Heart left ventricle (tissue), 16 donors: Measurements from ENCODE around the gene ADAM22. TPM values are rescaled to one million over a fixed set of nuclear protein-coding genes. Genes with fewer than 3 reads are reported as not detected.

Experiments
- ATAC-seq, 4 donors: fragments of 200-7000 bp; cut with Tn5 transposase; one replicate each; pipeline ENCODE4 v1.9.1; 2020 to 2022; ENCODE audit warnings: moderate library complexity in 4 of 4, mild to moderate bottlenecking in 3 of 4, moderate number of reproducible peaks in 1 of 4
- DNase-seq, 5 donors: peaks; one replicate each; pipeline ENCODE4 v3.0.0-alpha.2; 2020
- H3K27ac ChIP-seq, 12 donors: fragments of 200-600 bp; sonication (generic) in 4 of 12; one replicate each; pipeline versions ENCODE4 v1.5.0 to v1.8.0; 2016 to 2022; ENCODE audit warnings: mild to moderate bottlenecking in 2 of 12
- H3K27me3 ChIP-seq, 9 donors: fragments of 200-600 bp; sonication (generic) in 2 of 9; one replicate each; pipeline versions ENCODE4 v1.5.1 to v1.8.0; 2016 to 2022; ENCODE audit warnings: mild to moderate bottlenecking in 3 of 9
- H3K36me3 ChIP-seq, 9 donors: fragments of 200-600 bp; sonication (generic) in 2 of 9; one replicate each; pipeline versions ENCODE4 v1.5.0 to v1.8.0; 2018 to 2022; ENCODE audit warnings: mild to moderate bottlenecking in 2 of 9
- H3K4me1 ChIP-seq, 12 donors: fragments of 200-600 bp; sonication (generic) in 4 of 12; one replicate each; pipeline versions ENCODE4 v1.5.0 to v1.8.0; 2016 to 2022; ENCODE audit warnings: mild to moderate bottlenecking in 3 of 12
- H3K4me3 ChIP-seq, 12 donors: fragments of 200-600 bp; sonication (generic) in 4 of 12; one replicate each; pipeline versions ENCODE4 v1.5.0 to v1.8.0; 2017 to 2022; ENCODE audit warnings: mild to moderate bottlenecking in 9 of 12, moderate library complexity in 4 of 12
- H3K9me3 ChIP-seq, 12 donors: fragments of 200-600 bp; sonication (generic) in 4 of 12; one replicate each; pipeline versions ENCODE4 v1.5.0 to v1.8.0; 2016 to 2022; ENCODE audit warnings: mild to moderate bottlenecking in 1 of 12
- CTCF ChIP-seq, 12 donors: fragments of 200-600 bp; sonication (generic) in 4 of 12; IDR thresholded peaks; one replicate each; pipeline versions ENCODE4 v1.5.0 to v1.8.0; 2018 to 2022; ENCODE audit warnings: antibody characterized with exemption in 12 of 12, mild to moderate bottlenecking in 5 of 12
- POLR2A ChIP-seq, 2 donors: fragments of 450-650 bp; IDR thresholded peaks; one replicate each; pipeline ENCODE4 v1.6.1; 2017; ENCODE audit warnings: antibody characterized with exemption in 2 of 2, mild to moderate bottlenecking in 2 of 2, moderate library complexity in 2 of 2
- WGBS, 4 donors: extraction: QIAGEN DNeasy Blood & Tissue Kit in 2 of 4; methylation state at CpG; one replicate each; pipeline versions ENCODE4 v1.1.5 to v1.1.7; 2013 to 2018; 5-methylcytosine and 5-hydroxymethylcytosine counted together
- intact Hi-C, 10 donors: fragments of 100-400 bp; cut with DNase I; formaldehyde crosslinking; loops; one replicate each; pipeline versions ENCODE4 v1.11.1 to v1.14.2; 2022
- long read RNA-seq, 3 donors: library from polyadenylated mRNA; unstranded; transcript quantifications; one replicate each; pipeline ENCODE4 v2.0.0, GENCODE V29; 2020 to 2021
- polyA plus RNA-seq, 2 donors: library from polyadenylated mRNA; stranded (reverse); fragments of 200-250 nt; gene quantifications; one replicate each; pipeline ENCODE4 v1.2.3, GENCODE V29; 2013
- total RNA-seq, 9 donors: library from RNA; depleted of rRNA in 2 of 9; stranded (reverse); fragments of >200 nt in 2 of 9; fragmentation: NEBNext Ultra II Directional in 3 of 9; extraction: Animal tissue kit (Norgen Biotek cat#: 25700) in 3 of 9; gene quantifications; one replicate each; pipeline versions ENCODE4 v1.1.0 to v1.2.4, GENCODE V29; 2016 to 2023
- donor health status: ischemic (EF 13 %, LVEDD 7.1; RV severe dilation, severe dysfunction).
- donor health status: healthy with polysubstance abuse.
- donor health status: DM: no; HTN: yes; CAD: no.
- donor health status: DM: no; HTN: no; CAD: no.
- donor health status: ischemic (EF 25% LVEDD 6.9; RV normal size, moderate dysfunction).
- donor health status: ischemic (EF 25% LVEDD 5.7; RV mildly dilated, moderate dysfunction).
- donor health status: healthy.
- donor health status: DM: yes; HTN: yes; CAD: no.
- donor health status: ischemic (EF 35%, LVEDD 5.7; RV mildly dilated, moderate dysfunction).
- donor health status: nonischemic (EF 11% LVEDD 7.7; RV severe dilation, severe dysfunction).
- donor health status: DM: yes; HTN: yes; CAD: no.
- donor health status: PGD.
- donor health status: ischemic (EF 29% LVEDD 5.4; RV normal size, mild dysfunction).
- donor health status: nonischemic (EF 23%, LVEDD 6.1; RV moderate dilation, normal function).

ADAM22 gene
- 1 to 10 TPM in 6 of 9 donors, under 1 TPM in 3; 0.75 to 3.4 (median 1.5) TPM for total RNA-seq
- polyA plus RNA-seq: under 1 TPM; 0.27 to 0.73 TPM
- long read RNA-seq, donor 1, partial matches to known transcripts: 0 of 1 reads
- long read RNA-seq, donor 1, other reads (novel, unspliced or antisense): 1 of 1 reads
- long read RNA-seq, donor 2: 0 reads
- long read RNA-seq, donor 3: 0 reads

DNA sequence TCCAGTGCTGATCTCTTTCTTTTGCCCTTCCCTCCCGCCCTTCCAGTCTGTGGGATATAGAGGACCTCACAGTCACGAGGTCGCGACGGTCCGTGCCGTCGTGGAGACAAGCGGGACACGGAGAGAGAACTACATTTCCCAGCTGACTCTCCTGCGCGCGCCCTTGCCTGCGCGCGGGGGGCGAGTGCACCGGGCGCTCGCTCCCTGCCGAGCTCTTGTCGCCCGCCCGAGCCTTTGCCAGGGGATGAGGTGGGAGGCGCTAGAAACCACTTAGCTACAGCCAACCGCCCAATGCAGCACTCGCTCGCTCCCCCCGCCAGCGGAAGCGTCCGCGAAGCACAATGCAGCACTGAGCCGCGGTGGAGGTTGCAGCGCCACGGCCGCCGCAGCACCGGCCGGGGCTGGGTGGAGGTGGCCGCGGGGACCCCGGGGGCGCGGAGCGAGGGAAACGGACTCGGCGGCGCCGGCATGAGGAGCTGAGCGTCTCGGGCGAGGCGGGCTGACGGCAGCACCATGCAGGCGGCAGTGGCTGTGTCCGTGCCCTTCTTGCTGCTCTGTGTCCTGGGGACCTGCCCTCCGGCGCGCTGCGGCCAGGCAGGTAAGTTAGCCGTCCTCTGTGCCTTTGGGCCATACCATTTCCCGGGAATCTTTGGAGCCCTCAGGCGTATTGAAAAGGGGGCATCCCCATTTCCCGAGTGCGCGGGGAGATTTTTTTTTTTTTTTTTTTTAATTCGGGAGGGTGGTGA, at the start of gene ADAM22:
TSS of gene ADAM22 (plus strand) at position 299 of the 746 bp plus-strand sequence. CDS start at position 514, 215 bp downstream.
- intact Hi-C loops: loop anchor here in 3 of 10 donors (10.0 kb wide), 3 partner anchors 61 to 181 kb away; no protein-coding TSS in a partner anchor
- Histone ChIP-seq H3K9me3 (no peaks in the 10 kb centered on the region), H3K36me3 (peaks cover 0 to 2% (median 0%) of the 10 kb centered on the region in 9 donors), H3K27me3 (no peaks in the 10 kb centered on the region), H3K27ac (peak within 1 kb of the TSS in 6 of 12 donors; percentile 28 to 79 (median 55)), H3K4me3 (peak within 1 kb of the TSS; percentile 58 to 93 (median 79)), H3K4me1 (peaks cover 0 to 14% (median 6%) of the 10 kb centered on the region in 12 donors)
- peak in 4 of 12 donors; percentile 9 to 42 (median 18) for TF ChIP-seq CTCF (IDR thresholded peaks at IDR 0.05)
- TF ChIP-seq POLR2A (IDR thresholded peaks at IDR 0.05): no peak
- DNase-seq (peak; percentile 88 to 91 (median 89)), ATAC-seq (peak; percentile 96 to 100 (median 100))
- 0 to 1% (median 0%) methylated on average over 14 to 70 of the region's 70 CpGs for WGBS, 4 donors

DNA sequence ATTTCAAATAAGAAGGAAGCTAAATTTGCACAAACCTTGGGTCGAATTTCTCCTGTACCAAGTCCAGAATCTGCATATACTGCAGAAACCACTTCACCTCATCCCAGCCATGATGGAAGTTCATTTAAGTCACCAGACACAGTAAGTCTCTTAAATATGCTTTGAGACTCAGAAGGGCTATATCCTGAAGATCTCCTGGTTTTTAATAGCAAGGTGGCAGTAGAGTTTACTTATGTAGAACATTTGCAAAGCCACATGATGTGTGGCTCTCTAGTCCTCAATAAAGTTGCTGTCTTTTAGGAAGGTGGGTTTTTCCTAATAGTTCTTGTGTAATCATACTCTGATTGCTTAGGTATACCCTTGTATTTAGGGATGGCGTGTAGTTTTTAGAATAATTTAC, 49.0 kb upstream of the ADAM22 start:
- Histone ChIP-seq H3K9me3 (no peaks in the 10 kb centered on the region), H3K4me3 (no peak overlapping the region), H3K4me1 (no peaks in the 10 kb centered on the region), H3K27me3 (no peaks in the 10 kb centered on the region), H3K36me3 (peaks cover 0 to 41% (median 7%) of the 10 kb centered on the region in 9 donors), H3K27ac (no peak overlapping the region)
- TF ChIP-seq CTCF (IDR thresholded peaks at IDR 0.05): no peak
- TF ChIP-seq POLR2A (IDR thresholded peaks at IDR 0.05): no peak
- no peak for ATAC-seq
- intact Hi-C loops: loop anchor here (5.0 to 10.0 kb wide), 6 partner anchors 83 to 573 kb away; no protein-coding TSS in a partner anchor
- 86 to 91% (median 89%) methylated on average over 2 of the region's 2 CpGs for WGBS, 4 donors
- no peak for DNase-seq

- ATAC-seq (no peak), DNase-seq (no peak)
- Histone ChIP-seq H3K9me3 (no peaks in the 10 kb centered on the region), H3K27me3 (no peaks in the 10 kb centered on the region), H3K27ac (no peak overlapping the region), H3K4me1 (no peaks in the 10 kb centered on the region), H3K36me3 (peaks cover 0 to 41% (median 7%) of the 10 kb centered on the region in 9 donors), H3K4me3 (no peak overlapping the region)
- intact Hi-C loops: loop anchor here (2.0 to 10.0 kb wide), 7 partner anchors 85 to 575 kb away; no protein-coding TSS in a partner anchor
- TF ChIP-seq CTCF (IDR thresholded peaks at IDR 0.05) (peak; percentile 23 to 65 (median 48)), POLR2A (IDR thresholded peaks at IDR 0.05) (no peak)
Measured at GRCh38 chr7:87886875-87887274, 47.2 kb upstream of the ADAM22 start.

DNA sequence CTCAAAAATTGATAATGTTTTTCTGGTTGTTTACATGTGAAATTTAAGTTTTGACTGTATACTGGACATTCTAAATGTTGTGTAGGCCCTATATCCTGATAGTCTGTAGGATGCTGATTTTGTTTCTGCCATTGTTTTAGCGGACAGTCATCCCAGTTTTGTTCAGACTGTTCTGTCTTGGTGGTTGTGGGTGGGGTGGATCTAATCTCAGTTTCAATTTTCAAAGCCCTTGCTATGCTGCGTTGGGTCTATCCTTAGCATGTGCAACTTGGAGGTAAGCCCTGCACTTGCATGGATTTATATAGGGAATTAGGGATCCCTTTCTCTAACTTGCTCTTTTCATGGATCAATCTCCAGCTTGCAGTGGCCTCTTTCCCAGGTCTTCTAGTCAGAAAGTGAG, 38.7 kb upstream of the ADAM22 start:
- H3K27ac ChIP-seq: no peak overlapping the region
- H3K9me3 ChIP-seq: no peaks in the 10 kb centered on the region
- intact Hi-C loops: no loop called here
- ATAC-seq (no peak), DNase-seq (no peak)
- TF ChIP-seq POLR2A (IDR thresholded peaks at IDR 0.05): no peak
- TF ChIP-seq CTCF (IDR thresholded peaks at IDR 0.05): no peak
- WGBS, 4 donors: 93 to 96% (median 94%) methylated on average over 2 of the region's 2 CpGs
- no peaks in the 10 kb centered on the region for H3K4me1 ChIP-seq
- H3K27me3 ChIP-seq: no peaks in the 10 kb centered on the region
- peaks cover 0 to 50% (median 15%) of the 10 kb centered on the region in 9 donors for H3K36me3 ChIP-seq
- H3K4me3 ChIP-seq: no peak overlapping the region
